GM18868 (cell line): Measurements from ENCODE around the gene TRPV4.

Experiments
- ATAC-seq: cut with Tn5 transposase; IDR thresholded peaks from one replicate; pipeline ENCODE4 v1.9.1; 2021; ENCODE audit warnings: mild to moderate bottlenecking, moderate library complexity; ENCODE audit not compliant: unreplicated experiment

Gene TRPV4

DNA sequence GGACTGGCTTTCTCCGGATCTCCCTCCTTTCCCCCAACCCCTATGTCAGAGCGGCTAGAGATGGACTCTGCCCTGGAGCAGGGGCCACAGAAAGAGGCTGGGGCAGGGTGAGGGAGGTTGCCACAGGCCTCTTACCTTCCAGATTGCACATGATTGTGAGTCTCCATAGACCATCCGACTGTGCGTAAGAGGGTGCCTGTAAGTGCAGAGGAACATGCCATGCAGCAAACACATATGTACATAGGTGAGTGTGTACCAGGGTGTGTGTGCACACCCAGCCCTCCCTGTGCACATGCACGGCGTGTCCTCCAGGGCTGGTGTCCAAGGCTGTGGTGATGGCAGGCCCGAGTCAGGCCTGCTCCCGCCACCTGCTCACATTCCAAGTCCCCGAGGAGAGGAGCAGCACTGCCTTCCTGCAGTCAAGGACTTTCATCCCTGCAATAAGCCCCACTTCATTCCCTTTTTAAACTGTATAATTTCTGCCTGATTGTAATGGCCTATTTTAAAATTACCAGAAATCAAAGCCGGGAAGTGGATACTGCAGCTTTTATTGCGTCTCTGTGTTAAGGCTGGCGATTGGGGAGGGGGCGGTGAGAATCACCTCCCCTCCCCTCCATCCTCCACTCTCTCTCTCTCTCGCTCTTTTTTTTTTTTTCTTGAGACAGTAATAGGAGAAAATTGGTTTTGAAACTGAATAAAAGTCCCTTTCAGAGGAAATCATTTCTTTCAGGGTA lies 91.1 kb downstream of the TRPV4 start:
- ATAC-seq: no peak

DNA sequence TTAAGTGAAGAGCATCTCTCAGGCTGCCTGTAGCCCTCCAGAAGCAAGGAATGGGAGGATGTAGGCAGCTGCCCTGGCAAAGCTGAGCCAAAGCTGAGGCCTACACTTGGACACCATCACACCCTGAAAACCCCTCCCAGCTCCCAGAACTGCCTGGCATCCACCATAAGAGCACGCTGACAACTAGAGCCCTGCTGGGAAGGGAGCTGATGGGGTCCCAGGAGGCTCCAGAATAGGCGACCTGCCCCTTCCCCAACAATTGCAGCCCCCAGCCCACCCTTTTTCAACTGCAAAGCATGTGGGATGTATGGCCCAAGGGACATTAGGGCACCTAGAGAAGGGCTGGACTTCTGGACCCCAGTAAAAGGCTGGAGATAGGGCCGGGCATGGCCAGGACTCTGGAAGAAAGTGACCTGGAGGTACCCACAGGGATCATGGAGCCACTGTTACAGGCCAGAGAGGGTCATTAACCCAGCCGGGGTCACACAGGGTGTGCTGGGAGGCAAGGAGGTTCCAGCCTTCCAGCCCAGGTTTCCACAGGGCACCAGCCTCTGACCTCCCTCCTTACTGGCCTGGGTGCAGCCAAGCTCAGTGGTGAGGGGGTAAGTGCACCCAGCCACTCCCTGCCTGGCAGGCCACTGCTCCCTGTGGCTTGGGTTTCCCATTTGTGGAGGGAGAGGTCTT lies 91.8 kb downstream of the TRPV4 start:
- no peak for ATAC-seq

DNA sequence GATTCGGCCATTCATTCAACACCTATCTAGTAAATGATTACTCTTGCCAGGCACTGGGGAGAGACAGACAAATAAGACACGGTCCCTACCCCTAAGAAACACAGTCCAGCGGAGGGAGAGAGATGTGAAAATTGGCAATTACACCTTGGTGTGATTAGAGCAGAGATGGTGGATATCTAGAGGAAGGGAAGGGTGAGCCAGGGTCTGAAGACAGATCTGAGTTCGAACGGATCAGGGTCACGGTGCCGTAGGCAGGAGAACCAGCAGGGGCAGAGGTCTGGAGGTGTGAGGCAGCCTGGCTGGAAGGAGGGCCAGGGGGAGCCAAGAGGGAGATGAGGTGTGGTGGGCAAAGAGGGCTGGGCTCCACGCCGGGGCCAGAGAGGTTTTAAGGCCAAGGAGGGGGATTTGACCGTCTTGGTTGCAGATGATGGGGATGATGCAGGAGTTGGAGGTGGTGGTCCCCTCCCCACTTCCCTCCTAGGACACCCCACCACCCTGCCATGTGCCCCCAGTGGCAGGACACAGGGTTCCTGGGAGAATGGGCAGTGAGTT lies 92.4 kb downstream of the TRPV4 start:
- no peak for ATAC-seq

DNA sequence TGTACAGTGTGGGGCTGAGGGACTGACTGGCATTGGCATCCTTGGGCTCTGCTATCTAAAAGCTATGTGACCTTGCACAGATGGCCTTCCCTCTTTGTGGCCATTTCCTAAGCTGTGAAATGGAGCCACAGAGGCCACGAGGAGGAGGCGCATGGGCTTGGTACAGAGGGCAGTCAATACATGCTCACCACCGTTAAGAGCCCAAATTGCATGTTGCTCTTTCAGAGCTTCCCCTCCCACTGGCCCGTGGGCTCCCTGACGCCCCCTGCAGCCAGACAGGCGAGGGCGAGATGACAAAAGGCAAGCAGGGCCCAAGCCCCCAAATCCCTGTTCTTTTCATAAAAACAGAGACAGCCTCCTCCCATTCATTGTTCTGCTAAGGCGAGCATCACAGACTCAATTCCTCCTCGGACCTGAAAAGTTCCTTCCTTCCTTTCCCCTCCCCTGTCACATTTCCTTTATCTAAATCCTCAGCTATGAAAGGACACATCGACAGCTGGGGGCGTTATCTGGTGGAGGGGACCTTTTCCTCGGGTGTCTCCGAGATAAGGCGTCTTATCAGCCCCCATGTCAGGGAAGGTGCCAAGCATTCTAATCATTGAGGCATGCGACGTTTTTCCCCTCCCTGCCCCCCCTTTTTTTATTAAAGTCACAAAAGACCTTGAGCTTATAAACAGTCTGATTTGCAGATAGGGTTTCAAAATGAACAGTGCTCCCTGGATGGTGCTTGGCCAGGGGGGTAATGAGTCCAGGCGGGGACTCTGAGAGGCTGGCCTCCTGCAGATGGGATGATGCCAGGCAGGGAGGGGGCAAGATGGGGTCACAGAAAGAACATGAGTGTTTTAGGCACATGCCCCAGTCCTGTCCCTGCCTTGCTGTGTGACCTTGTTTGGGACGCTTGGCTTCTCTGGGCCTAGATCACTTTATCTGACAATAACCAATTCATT lies 93.2 kb downstream of the TRPV4 start:
- no peak for ATAC-seq

DNA sequence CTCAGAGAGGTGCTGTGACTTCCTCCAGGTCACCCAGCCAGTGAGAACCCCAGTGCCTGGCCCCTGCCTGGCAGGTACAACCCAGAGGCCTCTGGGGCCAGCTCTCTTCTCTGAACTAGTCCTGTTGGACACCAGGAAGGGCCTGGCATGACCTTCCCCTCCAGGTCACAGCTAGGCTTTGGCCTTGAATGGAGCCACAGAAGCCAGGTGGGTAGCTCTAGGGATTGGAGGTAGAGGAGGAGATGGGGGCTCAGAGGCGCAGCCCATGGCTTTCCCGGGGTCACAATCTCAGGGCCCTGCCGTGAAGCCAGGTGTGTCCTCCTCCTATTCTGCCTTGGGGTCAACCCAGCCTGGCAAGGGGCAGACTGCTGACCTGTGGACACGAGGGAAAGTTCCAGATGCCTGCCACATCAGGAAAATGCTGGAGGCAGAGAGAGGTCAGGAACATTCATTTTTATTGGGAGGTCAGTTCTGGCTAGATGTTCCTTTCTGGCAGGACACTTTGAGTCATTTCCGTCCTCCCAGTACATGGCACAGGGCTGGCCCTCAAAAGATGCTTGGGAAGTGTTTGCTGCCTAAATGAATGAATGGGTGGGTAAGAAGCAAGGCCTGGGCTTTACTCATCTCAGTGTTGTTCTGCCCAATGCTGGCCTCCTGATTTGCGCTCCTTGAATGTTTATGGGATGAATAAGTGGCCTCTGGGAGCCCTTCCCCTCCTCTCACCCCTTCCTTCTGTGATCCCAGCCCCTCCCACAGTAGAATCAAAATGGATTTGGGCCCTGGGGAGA lies 94.1 kb downstream of the TRPV4 start:
- no peak for ATAC-seq

DNA sequence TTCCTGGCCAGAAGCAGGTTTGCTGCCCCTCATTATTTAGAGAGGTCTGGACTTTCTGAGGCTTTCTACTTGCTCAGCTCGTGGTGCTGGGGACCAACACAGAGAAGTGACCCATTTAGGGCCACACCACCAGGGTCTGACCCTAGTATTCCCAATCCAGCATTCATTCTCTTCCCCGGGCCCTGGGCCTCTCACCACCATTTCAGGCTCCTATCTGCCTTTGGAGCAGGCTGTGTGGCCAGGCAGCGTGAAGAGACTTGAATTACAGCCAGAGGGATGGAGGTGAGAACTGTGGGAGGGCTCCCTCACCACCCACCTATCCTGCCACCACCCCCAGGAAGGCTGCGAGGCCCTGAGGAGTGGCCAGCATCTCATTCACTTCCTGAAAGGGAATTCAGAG lies 95.0 kb downstream of the TRPV4 start:
- ATAC-seq: no peak

DNA sequence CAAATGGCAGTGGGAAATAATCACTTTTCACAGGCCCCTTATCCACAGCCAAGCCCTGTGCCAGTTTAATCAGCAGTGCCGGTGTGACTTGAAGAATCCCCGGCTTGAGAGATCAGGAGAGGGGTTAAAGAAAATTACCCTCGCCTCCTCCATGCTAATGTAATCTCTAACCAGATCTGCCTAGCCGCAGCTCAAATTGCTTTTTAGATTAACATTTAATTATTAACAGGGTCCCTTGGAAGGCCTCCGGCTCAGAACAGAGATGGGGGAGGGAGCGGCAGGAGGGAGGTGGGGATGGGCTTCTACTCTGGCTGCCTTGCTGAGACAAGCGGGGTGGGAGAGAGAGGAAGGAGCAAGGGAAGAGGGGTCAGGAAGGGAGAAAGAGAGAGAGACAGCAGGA lies 95.6 kb downstream of the TRPV4 start:
- no peak for ATAC-seq

DNA sequence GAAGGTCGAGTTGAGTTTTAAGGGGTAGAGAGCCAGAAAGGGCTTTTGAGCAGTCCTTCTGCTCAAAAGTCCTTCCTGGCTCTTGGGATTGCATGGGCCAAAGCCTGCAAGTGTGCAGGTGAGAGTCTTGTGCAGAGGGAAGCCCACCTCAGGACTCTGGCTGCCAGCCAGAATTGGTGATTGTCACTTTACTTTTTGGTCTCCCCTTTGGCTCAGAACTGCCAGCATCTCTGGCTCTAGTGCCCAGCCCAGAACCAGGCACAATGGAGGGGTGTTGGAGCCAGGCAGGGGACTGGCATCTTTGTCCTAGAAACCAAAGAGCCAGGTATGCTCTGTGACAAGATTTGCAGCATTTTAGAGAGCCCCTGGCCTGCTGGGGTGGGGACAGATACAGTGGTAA lies 96.1 kb downstream of the TRPV4 start:
- no peak for ATAC-seq

DNA sequence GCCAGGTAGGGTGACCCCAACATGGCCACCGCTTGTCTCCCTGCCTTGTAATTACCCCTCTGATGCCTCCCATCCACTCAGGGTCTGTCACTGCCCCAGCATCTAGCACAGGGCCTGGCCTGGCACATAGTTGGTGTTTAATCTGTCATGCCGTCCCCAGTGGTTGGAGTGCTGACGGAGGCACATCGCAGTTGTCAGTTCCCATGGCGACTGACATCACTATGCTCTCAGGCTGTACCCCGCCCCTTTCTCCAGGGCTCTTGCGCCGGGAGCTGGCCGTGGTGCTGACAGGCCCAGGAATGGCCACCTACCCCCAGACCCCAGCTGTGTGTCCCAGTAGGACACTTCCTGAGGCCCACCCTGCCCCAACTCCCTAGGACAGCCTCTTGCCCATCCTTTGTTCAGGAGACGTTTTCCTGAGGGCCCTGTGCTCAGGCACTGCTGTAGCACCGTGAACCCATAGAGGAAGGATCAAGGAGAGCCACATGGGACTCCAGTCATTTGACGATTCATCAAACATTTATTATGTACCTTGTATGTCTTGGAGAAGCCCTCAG lies 96.6 kb downstream of the TRPV4 start:
- ATAC-seq: no peak

DNA sequence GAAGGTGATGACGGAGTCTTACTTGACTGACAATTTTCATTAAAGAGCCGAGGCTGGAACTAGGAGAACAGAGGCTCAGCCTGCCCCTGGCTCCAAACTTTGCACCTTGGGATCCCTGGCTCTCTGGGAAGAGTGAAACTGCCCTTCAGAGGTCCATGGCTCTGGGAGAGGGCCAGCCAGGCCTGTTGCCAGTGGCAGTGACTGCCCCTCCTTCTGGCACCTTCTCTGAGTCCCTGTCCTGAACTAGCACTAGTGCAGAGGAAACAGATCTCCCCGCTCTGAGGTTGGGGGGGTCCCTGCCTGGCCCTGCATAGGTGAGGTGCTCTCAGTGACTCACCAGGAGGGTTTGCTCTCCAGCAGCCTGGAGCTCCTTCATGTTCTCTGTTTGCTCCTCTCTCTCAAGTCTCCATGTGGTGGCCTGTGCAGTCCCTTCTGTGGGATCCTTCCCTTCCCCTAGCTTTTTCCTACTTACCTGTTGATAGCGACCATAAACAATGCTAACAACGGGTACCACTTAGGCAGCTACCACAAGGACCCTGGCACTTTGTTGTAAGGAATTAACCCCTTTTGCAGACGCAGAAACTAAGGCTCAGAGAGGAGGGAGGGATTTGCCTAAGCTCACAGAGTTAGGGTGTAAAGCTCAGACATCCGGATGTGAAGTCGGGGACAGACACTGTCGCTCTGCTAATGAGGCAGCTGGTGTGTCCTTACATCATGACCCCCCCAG lies 97.2 kb downstream of the TRPV4 start:
- no peak for ATAC-seq

DNA sequence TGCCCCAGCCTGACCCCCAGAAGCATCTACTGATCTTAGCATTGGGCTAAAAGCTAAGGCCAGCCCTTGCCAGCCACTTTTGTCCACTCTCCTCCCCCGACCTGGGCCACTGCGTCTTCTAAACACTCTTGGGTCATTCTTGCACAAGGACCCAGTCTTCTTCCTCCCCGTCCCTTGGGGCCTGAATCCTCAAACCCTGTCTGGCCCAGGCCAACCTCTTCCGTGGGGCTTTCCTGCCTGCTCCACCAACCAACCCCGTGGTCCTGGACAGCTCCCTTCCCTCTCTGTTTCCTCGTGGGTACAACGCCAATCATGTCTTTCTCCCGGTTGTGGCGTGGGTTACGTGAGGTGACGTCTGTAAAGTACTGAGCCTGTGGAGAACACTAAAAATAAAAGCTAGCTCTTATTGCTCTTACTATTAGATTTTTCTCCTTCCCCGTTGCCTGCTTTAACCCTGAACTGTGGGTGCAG lies 98.1 kb downstream of the TRPV4 start:
- ATAC-seq: no peak

DNA sequence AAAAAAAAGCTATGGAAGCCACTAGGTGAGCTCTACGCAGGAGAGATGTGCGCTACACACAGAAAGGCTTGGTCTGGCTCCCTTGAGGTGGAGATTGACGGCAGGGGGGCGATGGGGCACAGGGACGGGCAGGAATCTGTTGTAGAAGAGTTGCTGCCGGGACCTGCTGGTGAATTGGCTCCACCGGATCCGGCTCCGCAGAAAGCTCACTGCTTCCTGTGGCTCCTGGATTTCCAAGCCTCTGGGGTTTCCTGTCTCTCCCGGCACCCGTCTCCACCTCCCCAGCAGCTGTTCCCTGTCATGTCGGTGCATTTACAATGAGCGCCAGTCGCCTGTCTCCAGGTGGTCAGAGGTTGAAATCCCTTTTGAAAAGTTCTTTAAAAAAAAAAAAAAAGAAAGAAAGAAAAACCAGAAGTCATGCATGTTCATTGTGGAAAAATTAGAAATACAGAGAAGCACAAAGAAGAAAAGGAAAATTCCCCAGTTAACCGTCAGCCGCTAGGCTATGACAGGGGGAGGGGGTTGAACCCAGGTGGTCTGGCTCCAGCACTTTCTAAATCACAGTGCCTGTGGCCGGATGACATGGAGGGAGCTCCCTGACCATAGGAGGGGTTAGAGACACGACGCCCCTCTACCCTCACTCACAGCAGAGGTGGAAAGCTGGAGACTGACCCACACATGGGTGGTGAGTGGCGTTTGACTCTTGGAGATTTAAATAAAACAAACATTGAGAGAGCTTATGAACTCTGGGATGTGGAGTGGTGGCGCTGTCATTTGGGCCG lies 98.8 kb downstream of the TRPV4 start:
- no peak for ATAC-seq
